ENCODE data around the gene APH1B.

The APH1B gene

DNA sequence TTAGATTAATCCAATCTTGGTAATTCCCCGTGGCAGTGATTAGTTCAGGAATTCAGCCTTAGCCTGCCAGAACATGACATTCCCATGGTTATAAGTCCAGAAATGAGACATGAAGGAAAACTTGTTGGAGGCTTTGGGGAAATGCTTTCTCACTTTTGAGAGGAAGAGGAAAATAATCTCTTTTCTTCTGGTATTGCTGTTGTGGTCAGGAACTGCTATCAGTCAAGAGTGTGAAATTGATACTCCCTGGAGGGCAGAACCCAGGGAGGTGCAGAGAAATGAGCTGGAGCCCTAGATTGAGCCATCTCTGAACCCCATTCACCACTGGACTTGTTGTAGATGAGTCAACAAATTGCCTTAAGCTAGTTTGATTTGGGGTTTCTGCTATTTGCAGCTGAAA is 38.6 kb upstream of the APH1B start:
- Histone ChIP-seq H3K4me3 (ENCODE audit: low read length) (no peak overlapping the region), H3K9ac (ENCODE audit: low read depth, low read length) (no peak overlapping the region), H3K27me3 (ENCODE audit: insufficient read depth, low read length) (no peaks in the 10 kb centered on the region), H3K4me1 (ENCODE audit: insufficient read depth, low read length) (0 out of 2 replicates have a peak, but pooled peaks cover under 1% of the 10 kb centered on the region), H3K9me3 (ENCODE audit: insufficient read depth, low read depth, low read length) (peaks cover 9% of the 10 kb centered on the region), H3K36me3 (ENCODE audit: insufficient read depth, low read length) (no peaks in the 10 kb centered on the region), H3K27ac (ENCODE audit: low read depth, low read length) (no peak overlapping the region)
- WGBS: 97% methylated on average over 1 of the region's 1 CpG

- H3K27ac ChIP-seq (ENCODE audit: low read depth, low read length): no peak overlapping the region
- H3K4me1 ChIP-seq (ENCODE audit: insufficient read depth, low read length): no peaks in the 10 kb centered on the region
- no peak overlapping the region for H3K4me3 ChIP-seq (ENCODE audit: low read length)
- WGBS: 93% methylated on average over 3 of the region's 3 CpGs
- no peak overlapping the region for H3K9ac ChIP-seq (ENCODE audit: low read depth, low read length)
- no peaks in the 10 kb centered on the region for H3K36me3 ChIP-seq (ENCODE audit: insufficient read depth, low read length)
- H3K27me3 ChIP-seq (ENCODE audit: insufficient read depth, low read length): no peaks in the 10 kb centered on the region
- H3K9me3 ChIP-seq (ENCODE audit: insufficient read depth, low read depth, low read length): peaks cover 10% of the 10 kb centered on the region
These were observed 37.3 kb upstream of the APH1B start for GRCh38 chr15:63240109-63240508.

DNA sequence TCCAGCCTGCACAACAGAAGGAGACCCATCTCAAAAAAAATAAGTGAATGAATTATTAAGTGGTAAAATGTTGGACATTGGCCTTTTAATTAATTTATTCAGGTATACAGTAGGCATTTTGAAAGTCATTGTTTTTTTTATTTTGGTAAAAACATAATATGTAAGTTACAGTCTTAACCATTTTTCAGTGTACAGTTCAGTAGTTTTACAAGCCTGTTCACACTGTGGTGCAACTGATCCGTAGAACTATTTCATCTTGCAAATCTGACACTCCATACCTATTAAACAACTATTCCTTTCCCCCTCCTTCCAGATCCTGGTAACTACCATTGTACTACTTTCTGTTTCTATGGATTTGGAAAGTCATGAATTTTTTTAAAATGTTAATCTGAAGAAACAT is 36.1 kb upstream of the APH1B start:
- 100% methylated on average over 1 of the region's 1 CpG for WGBS
- Histone ChIP-seq H3K4me3 (ENCODE audit: low read length) (no peak overlapping the region), H3K9ac (ENCODE audit: low read depth, low read length) (no peak overlapping the region), H3K9me3 (ENCODE audit: insufficient read depth, low read depth, low read length) (peaks cover 10% of the 10 kb centered on the region), H3K4me1 (ENCODE audit: insufficient read depth, low read length) (no peaks in the 10 kb centered on the region), H3K27ac (ENCODE audit: low read depth, low read length) (no peak overlapping the region), H3K27me3 (ENCODE audit: insufficient read depth, low read length) (no peaks in the 10 kb centered on the region), H3K36me3 (ENCODE audit: insufficient read depth, low read length) (no peaks in the 10 kb centered on the region)

DNA sequence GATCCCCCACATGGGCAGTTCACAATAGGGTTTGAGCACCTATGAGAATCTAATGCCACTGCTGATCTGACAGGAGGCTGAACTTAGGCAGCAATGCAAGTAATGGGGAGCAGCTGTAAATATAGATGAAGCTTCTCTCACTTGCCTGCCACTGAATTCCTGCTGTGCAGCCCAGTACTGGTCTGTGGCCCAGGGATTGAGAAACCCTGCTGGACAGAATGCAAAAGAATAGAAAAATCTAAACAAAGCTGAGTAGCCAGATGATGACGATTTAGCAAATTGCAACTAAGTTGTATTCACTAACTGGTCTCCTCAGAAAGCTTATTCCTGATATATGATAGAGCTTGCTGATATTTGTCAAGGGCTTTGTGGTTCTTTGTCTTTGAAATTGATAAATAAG is 34.3 kb upstream of the APH1B start:
- Histone ChIP-seq H3K9me3 (ENCODE audit: insufficient read depth, low read depth, low read length) (peaks cover 10% of the 10 kb centered on the region), H3K27me3 (ENCODE audit: insufficient read depth, low read length) (no peaks in the 10 kb centered on the region), H3K4me3 (ENCODE audit: low read length) (no peak overlapping the region), H3K36me3 (ENCODE audit: insufficient read depth, low read length) (peaks cover 8% of the 10 kb centered on the region), H3K4me1 (ENCODE audit: insufficient read depth, low read length) (no peaks in the 10 kb centered on the region), H3K9ac (ENCODE audit: low read depth, low read length) (no peak overlapping the region), H3K27ac (ENCODE audit: low read depth, low read length) (no peak overlapping the region)
- 100% methylated on average over 1 of the region's 1 CpG for WGBS

DNA sequence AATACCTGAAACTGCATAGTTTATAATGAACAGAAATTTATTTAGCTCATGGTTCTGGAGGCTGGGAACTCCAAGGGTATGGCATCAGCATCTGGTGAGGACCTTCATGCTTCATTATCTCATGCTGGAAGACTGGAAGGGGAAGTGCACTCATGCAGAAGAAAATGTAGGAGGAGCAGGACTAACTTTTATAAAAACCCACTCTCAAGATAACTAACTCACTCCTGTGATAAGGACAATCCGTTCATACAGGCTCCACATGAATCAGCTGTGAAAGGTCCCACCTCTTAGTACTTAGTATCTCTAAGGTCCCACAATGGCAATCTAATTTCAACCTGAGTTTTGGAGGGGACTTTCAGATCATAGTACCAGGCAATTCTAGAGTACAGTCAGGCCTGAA is 33.6 kb upstream of the APH1B start:
- H3K4me3 ChIP-seq (ENCODE audit: low read length): no peak overlapping the region
- H3K27ac ChIP-seq (ENCODE audit: low read depth, low read length): no peak overlapping the region
- WGBS: 89% methylated on average over 1 of the region's 1 CpG
- no peaks in the 10 kb centered on the region for H3K4me1 ChIP-seq (ENCODE audit: insufficient read depth, low read length)
- H3K36me3 ChIP-seq (ENCODE audit: insufficient read depth, low read length): peaks cover 8% of the 10 kb centered on the region
- H3K9ac ChIP-seq (ENCODE audit: low read depth, low read length): no peak overlapping the region
- peaks cover 10% of the 10 kb centered on the region for H3K9me3 ChIP-seq (ENCODE audit: insufficient read depth, low read depth, low read length)
- H3K27me3 ChIP-seq (ENCODE audit: insufficient read depth, low read length): no peaks in the 10 kb centered on the region

GRCh38 chr15:63244399-63244798 is 33.0 kb upstream of the APH1B start:
- H3K27me3 ChIP-seq (ENCODE audit: insufficient read depth, low read length): no peaks in the 10 kb centered on the region
- WGBS: 73% methylated on average over 4 of the region's 4 CpGs
- H3K27ac ChIP-seq (ENCODE audit: low read depth, low read length): no peak overlapping the region
- no peak overlapping the region for H3K4me3 ChIP-seq (ENCODE audit: low read length)
- no peaks in the 10 kb centered on the region for H3K4me1 ChIP-seq (ENCODE audit: insufficient read depth, low read length)
- H3K9ac ChIP-seq (ENCODE audit: low read depth, low read length): no peak overlapping the region
- peaks cover 10% of the 10 kb centered on the region for H3K9me3 ChIP-seq (ENCODE audit: insufficient read depth, low read depth, low read length)
- peaks cover 11% of the 10 kb centered on the region for H3K36me3 ChIP-seq (ENCODE audit: insufficient read depth, low read length)

GRCh38 chr15:63244976-63245645 is 32.3 kb upstream of the APH1B start:
- H3K36me3 ChIP-seq (ENCODE audit: insufficient read depth, low read length): peaks cover 11% of the 10 kb centered on the region
- H3K9me3 ChIP-seq (ENCODE audit: insufficient read depth, low read depth, low read length): peaks cover 10% of the 10 kb centered on the region
- 94% methylated on average over 4 of the region's 5 CpGs for WGBS
- H3K27me3 ChIP-seq (ENCODE audit: insufficient read depth, low read length): no peaks in the 10 kb centered on the region
- no peaks in the 10 kb centered on the region for H3K4me1 ChIP-seq (ENCODE audit: insufficient read depth, low read length)
- no peak overlapping the region for H3K4me3 ChIP-seq (ENCODE audit: low read length)
- no peak overlapping the region for H3K9ac ChIP-seq (ENCODE audit: low read depth, low read length)
- H3K27ac ChIP-seq (ENCODE audit: low read depth, low read length): no peak overlapping the region

GRCh38 chr15:63246691-63247469 is 30.5 kb upstream of the APH1B start:
- no peak overlapping the region for H3K27ac ChIP-seq (ENCODE audit: low read depth, low read length)
- H3K4me1 ChIP-seq (ENCODE audit: insufficient read depth, low read length): no peaks in the 10 kb centered on the region

GRCh38 chr15:63250312-63250965 is 27.0 kb upstream of the APH1B start:
- no peak overlapping the region for H3K4me3 ChIP-seq (ENCODE audit: low read length)
- no peak overlapping the region for H3K9ac ChIP-seq (ENCODE audit: low read depth, low read length)
- no peaks in the 10 kb centered on the region for H3K9me3 ChIP-seq (ENCODE audit: insufficient read depth, low read depth, low read length)
- WGBS: 94% methylated on average over 4 of the region's 4 CpGs
- no peaks in the 10 kb centered on the region for H3K27me3 ChIP-seq (ENCODE audit: insufficient read depth, low read length)
- no peak overlapping the region for H3K27ac ChIP-seq (ENCODE audit: low read depth, low read length)
- peaks cover 19% of the 10 kb centered on the region for H3K36me3 ChIP-seq (ENCODE audit: insufficient read depth, low read length)
- peaks cover 7% of the 10 kb centered on the region for H3K4me1 ChIP-seq (ENCODE audit: insufficient read depth, low read length)

More at GRCh38 chr15:63246691-63247469, 30.5 kb upstream of the APH1B start:
- H3K4me3 ChIP-seq (ENCODE audit: low read length): no peak overlapping the region
- 94% methylated on average over 5 of the region's 5 CpGs for whole genome bisulfite sequencing
- H3K27me3 ChIP-seq (ENCODE audit: insufficient read depth, low read length): no peaks in the 10 kb centered on the region
- peaks cover 10% of the 10 kb centered on the region for H3K9me3 ChIP-seq (ENCODE audit: insufficient read depth, low read depth, low read length)
- H3K9ac ChIP-seq (ENCODE audit: low read depth, low read length): no peak overlapping the region
- H3K36me3 ChIP-seq (ENCODE audit: insufficient read depth, low read length): peaks cover 19% of the 10 kb centered on the region

- H3K36me3 ChIP-seq (ENCODE audit: insufficient read depth, low read length): peaks cover 15% of the 10 kb centered on the region
- no peaks in the 10 kb centered on the region for H3K27me3 ChIP-seq (ENCODE audit: insufficient read depth, low read length)
- H3K27ac ChIP-seq (ENCODE audit: low read depth, low read length): no peak overlapping the region
- H3K9ac ChIP-seq (ENCODE audit: low read depth, low read length): no peak overlapping the region
- H3K4me3 ChIP-seq (ENCODE audit: low read length): no peak overlapping the region
- H3K9me3 ChIP-seq (ENCODE audit: insufficient read depth, low read depth, low read length): no peaks in the 10 kb centered on the region
- WGBS: 96% methylated on average over 2 of the region's 2 CpGs
- H3K4me1 ChIP-seq (ENCODE audit: insufficient read depth, low read length): peaks cover 19% of the 10 kb centered on the region
These were observed 25.7 kb upstream of the APH1B start for GRCh38 chr15:63251701-63252100.

- Histone ChIP-seq H3K9ac (ENCODE audit: low read depth, low read length) (no peak overlapping the region), H3K36me3 (ENCODE audit: insufficient read depth, low read length) (peaks cover 10% of the 10 kb centered on the region; the same call in 1 of the 2 replicates), H3K9me3 (ENCODE audit: insufficient read depth, low read depth, low read length) (no peaks in the 10 kb centered on the region), H3K4me1 (ENCODE audit: insufficient read depth, low read length) (peaks cover 25% of the 10 kb centered on the region), H3K27me3 (ENCODE audit: insufficient read depth, low read length) (no peaks in the 10 kb centered on the region), H3K4me3 (ENCODE audit: low read length) (no peak overlapping the region), H3K27ac (ENCODE audit: low read depth, low read length) (no peak overlapping the region; the same call in 1 of the 2 replicates)
- 91% methylated on average over 2 of the region's 2 CpGs for WGBS
These were observed 25.1 kb upstream of the APH1B start for GRCh38 chr15:63252292-63252691.

All from HUES64 (cell line).